Upper lobe of left lung (tissue), 6 donors: Measurements from ENCODE around the gene PBX4. TPM values are rescaled to one million over a fixed set of nuclear protein-coding genes. Genes with fewer than 3 reads are reported as not detected.

ENCODE experiments used
- ATAC-seq, 2 donors: fragments of 200-7000 bp; cut with Tn5 transposase; one replicate each; pipeline ENCODE4 v1.9.1; 2022; ENCODE audit warnings: mild to moderate bottlenecking in 2 of 2, moderate library complexity in 2 of 2; ENCODE audit not compliant: low FRiP score in 2 of 2
- DNase-seq, 2 donors: peaks; one replicate each; pipeline ENCODE4 v3.0.0-alpha.2; 2019 to 2020
- H3K27ac ChIP-seq, 4 donors: fragments of 200-600 bp; sonication (generic); one replicate each; pipeline ENCODE4 v1.5.1; 2016 to 2019
- H3K27me3 ChIP-seq, 4 donors: fragments of 200-600 bp; sonication (generic); one replicate each; pipeline ENCODE4 v1.5.1; 2017 to 2019
- H3K36me3 ChIP-seq, 4 donors: fragments of 200-600 bp; sonication (generic); one replicate each; pipeline ENCODE4 v1.5.1; 2016 to 2019
- H3K4me1 ChIP-seq, 4 donors: fragments of 200-600 bp; sonication (generic); one replicate each; pipeline ENCODE4 v1.5.1; 2018 to 2019
- H3K4me3 ChIP-seq, 4 donors: fragments of 200-600 bp; sonication (generic); one replicate each; pipeline ENCODE4 v1.5.1; 2017 to 2019; ENCODE audit warnings: mild to moderate bottlenecking in 2 of 4, moderate library complexity in 1 of 4
- H3K9me3 ChIP-seq, 4 donors: fragments of 200-600 bp; sonication (generic); one replicate each; pipeline ENCODE4 v1.5.1; 2018 to 2019
- EP300 ChIP-seq, 4 donors: sonication (generic); formaldehyde crosslinking; IDR thresholded peaks; one replicate each; pipeline ENCODE4 v1.5.1; 2017; ENCODE audit warnings: antibody characterized with exemption in 4 of 4, control low read depth in 2 of 4
- POLR2A ChIP-seq, 4 donors: fragments of 450-650 bp; IDR thresholded peaks; one replicate each; pipeline ENCODE4 v1.5.1; 2016 to 2017; ENCODE audit warnings: antibody characterized with exemption in 4 of 4, mild to moderate bottlenecking in 2 of 4
- WGBS, 2 donors: methylation state at CpG; one replicate each; pipeline ENCODE4 v1.1.5; 2017 to 2018; 5-methylcytosine and 5-hydroxymethylcytosine counted together
- total RNA-seq, 6 donors: library from RNA; depleted of rRNA in 4 of 6; stranded (reverse); fragments of >200 nt in 4 of 6; gene quantifications; one replicate each; pipeline versions ENCODE4 v1.1.0 to v1.2.1, GENCODE V29; 2016 to 2021
- TF ChIP-seq, protein P1 (sequence below), 6 experiments: fragments of 450-650 bp in 4 of 6; fragments of 200-600 bp in 2 of 6; sonication (generic) in 2 of 6; IDR thresholded peaks; one replicate each; pipeline ENCODE4 v1.5.1; 2016 to 2019; ENCODE audit warnings: antibody characterized with exemption in 6 of 6
- donor health status: DM: no; HTN: no; CAD: no; lungs with moderate emphysema.
- donor health status: DM: no; HTN: yes; CAD: no; lungs with severe emphysema.

PBX4 gene
- total RNA-seq, 6 donors from 2014 or later: 2.0 to 30.4 (median 5.8) TPM

GRCh38 chr19:19513682-19514081, 104.8 kb downstream of the PBX4 start:
- ATAC-seq (no peak), DNase-seq (peak in 1 of 2 donors; percentile 36)
- H3K4me3 ChIP-seq: peak overlapping the region in 2 of 4 donors; percentile 13 to 27
- H3K27me3 ChIP-seq: no peaks in the 10 kb centered on the region
- TF ChIP-seq, protein P1, sequence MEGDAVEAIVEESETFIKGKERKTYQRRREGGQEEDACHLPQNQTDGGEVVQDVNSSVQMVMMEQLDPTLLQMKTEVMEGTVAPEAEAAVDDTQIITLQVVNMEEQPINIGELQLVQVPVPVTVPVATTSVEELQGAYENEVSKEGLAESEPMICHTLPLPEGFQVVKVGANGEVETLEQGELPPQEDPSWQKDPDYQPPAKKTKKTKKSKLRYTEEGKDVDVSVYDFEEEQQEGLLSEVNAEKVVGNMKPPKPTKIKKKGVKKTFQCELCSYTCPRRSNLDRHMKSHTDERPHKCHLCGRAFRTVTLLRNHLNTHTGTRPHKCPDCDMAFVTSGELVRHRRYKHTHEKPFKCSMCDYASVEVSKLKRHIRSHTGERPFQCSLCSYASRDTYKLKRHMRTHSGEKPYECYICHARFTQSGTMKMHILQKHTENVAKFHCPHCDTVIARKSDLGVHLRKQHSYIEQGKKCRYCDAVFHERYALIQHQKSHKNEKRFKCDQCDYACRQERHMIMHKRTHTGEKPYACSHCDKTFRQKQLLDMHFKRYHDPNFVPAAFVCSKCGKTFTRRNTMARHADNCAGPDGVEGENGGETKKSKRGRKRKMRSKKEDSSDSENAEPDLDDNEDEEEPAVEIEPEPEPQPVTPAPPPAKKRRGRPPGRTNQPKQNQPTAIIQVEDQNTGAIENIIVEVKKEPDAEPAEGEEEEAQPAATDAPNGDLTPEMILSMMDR (IDR thresholded peaks at IDR 0.05): no peak
- no peak for TF ChIP-seq EP300 (IDR thresholded peaks at IDR 0.05)
- TF ChIP-seq POLR2A (IDR thresholded peaks at IDR 0.05): no peak
- no peaks in the 10 kb centered on the region for H3K9me3 ChIP-seq
- 92 to 94% methylated on average over 15 to 17 of the region's 17 CpGs for WGBS, 2 donors
- no peaks in the 10 kb centered on the region for H3K36me3 ChIP-seq
- peaks cover 12 to 33% (median 21%) of the 10 kb centered on the region in 4 donors for H3K4me1 ChIP-seq
- H3K27ac ChIP-seq: no peak overlapping the region

Other genes starting within 250 kb of the PBX4 start
- gene GATAD2A, start 213.0 kb downstream of the PBX4 start, total RNA-seq: 100 to 1,000 TPM in 2 of 6 donors, 10 to 100 TPM in 4; 60.8 to 182 (median 88.0) TPM
- gene TSSK6, start 103.1 kb downstream of the PBX4 start, total RNA-seq: 1 to 10 TPM; 1.7 to 7.3 (median 3.1) TPM
- 100 to 1,000 TPM in 3 of 6 donors, 10 to 100 TPM in 3; 24.3 to 305 (median 112) TPM for gene NDUFA13, start 102.5 kb downstream of the PBX4 start, total RNA-seq
- 1 to 10 TPM in 4 of 6 donors, under 1 TPM in 2; 0.61 to 7.3 (median 4.8) TPM for gene YJEFN3, start 89.8 kb downstream of the PBX4 start, total RNA-seq
- gene CILP2, start 80.4 kb downstream of the PBX4 start, total RNA-seq: under 1 TPM in 2 of 6 donors, not detected in 4; 0.14 to 0.37 TPM
- gene LPAR2, start 9.5 kb upstream of the PBX4 start, total RNA-seq: 10 to 100 TPM; 16.4 to 51.3 (median 24.1) TPM
- 100 to 1,000 TPM in 1 of 6 donors, 10 to 100 TPM in 5; 20.8 to 109 (median 49.1) TPM for gene GMIP, start 25.0 kb upstream of the PBX4 start, total RNA-seq
- gene ATP13A1, start 45.0 kb upstream of the PBX4 start, total RNA-seq: 100 to 1,000 TPM in 3 of 6 donors, 10 to 100 TPM in 3; 58.6 to 256 (median 97.4) TPM
- gene ZNF101, start 50.2 kb upstream of the PBX4 start, total RNA-seq: 10 to 100 TPM in 4 of 6 donors, 1 to 10 TPM in 2; 3.4 to 16.1 (median 11.1) TPM
- gene ZNF14, start 114.4 kb upstream of the PBX4 start, total RNA-seq: 10 to 100 TPM in 2 of 6 donors, 1 to 10 TPM in 4; 4.7 to 13.6 (median 5.1) TPM
- gene ZNF506, start 203.1 kb upstream of the PBX4 start, total RNA-seq: 10 to 100 TPM; 13.2 to 47.1 (median 19.1) TPM
- 10 to 100 TPM in 2 of 6 donors, 1 to 10 TPM in 4; 5.0 to 15.8 (median 7.9) TPM for gene ZNF253, start 247.2 kb upstream of the PBX4 start, total RNA-seq